HG03175 (cell line): Measurements from ENCODE around the gene TNKS1BP1.

ENCODE experiments used
- ATAC-seq: cut with Tn5 transposase; IDR thresholded peaks from one replicate; pipeline ENCODE4 v1.9.1; 2021; ENCODE audit warnings: mild to moderate bottlenecking, moderate library complexity; ENCODE audit not compliant: unreplicated experiment

TNKS1BP1 gene

DNA sequence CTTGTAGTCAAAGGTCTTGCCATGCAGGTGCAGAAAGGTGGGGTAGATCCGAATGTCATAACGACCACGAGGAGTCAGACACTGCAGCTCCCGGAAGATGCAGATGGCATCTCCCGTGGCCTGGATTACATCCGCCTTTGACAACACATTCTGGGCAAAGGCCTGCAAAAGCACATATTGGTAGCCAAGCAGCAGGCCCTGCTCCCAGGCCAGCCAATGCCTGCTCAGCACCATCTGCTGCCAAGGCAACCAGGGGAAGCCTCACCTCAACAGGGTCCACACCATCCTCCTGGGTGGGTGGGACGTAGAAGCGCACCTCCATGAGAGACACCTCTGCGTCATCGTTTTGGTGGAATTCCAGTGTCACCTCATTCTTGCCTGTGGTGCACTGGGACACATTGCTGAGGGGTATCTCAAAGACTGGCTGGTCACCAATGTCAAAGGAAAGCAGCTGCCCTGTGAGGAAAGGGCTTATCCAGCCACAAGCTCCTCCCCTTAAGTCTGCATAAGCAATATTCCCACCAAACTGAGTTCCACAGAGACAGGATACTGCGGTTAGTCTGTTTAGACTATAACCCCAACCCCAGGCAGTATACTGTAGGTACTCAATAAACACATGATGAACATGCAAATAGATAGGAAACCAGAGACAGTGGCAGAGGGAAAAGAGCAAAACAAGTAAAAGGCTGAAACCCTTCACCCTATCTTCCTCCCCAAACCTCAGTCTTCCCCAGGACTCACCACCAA lies 8.1 kb upstream of the TNKS1BP1 start:
- no peak for ATAC-seq

DNA sequence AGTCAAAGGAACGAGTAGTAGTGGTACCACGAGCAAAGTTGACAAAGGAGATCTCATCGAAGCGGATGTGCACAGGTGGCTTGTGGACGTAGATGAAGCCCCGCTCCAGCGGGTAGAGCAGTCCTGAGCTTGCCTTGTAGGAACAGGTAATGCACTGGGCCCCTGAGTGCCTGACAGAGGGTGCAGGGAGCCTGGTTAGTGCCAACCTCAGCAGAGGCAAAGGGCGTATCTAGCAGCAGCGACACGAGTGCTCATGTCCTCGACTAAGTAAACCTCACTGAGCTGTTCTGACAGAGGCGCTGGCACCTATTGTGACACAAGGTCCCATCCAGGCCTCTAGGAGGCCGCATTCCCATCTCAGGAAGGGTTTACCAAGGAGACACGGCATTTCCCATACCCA lies 7.0 kb upstream of the TNKS1BP1 start:
- no peak for ATAC-seq

DNA sequence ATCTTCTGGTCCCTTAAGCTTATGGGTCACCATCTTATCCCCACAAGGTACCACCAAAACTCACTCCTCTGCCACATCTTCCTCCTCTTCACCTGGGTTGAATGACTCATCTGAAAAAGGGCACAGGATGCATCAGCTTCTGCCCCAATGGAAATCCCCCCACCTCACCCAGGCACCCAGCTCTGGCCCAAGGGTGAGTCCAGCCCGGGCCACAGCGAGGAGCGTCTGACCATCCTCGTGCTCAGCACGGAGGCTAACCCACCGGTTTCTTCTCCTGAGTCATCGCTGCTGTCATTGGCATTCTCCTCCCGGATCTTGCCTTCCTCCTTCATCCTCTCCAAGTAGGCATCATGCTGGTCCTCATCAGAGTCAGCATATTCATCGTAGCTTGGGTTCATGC lies 5.3 kb upstream of the TNKS1BP1 start:
- no peak for ATAC-seq

DNA sequence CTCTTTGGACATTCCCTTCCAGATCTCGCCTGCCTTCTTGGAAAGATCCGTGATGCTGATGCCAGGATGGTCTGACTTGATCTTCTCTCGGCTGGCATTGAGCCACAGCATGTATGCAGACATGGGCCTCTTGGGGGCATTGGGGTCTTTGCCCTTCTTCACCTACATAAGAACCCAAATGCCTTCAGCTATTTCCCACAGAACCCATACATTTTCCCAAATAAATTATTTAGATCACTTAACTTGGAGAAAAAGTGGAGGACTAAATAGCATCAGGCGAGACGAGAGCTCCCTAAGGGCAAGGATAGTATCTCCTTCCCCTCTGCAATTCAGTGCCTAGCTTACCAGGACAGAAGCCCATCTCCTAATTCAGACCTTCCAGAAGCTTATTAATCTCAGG lies 3.0 kb upstream of the TNKS1BP1 start:
- no peak for ATAC-seq

DNA sequence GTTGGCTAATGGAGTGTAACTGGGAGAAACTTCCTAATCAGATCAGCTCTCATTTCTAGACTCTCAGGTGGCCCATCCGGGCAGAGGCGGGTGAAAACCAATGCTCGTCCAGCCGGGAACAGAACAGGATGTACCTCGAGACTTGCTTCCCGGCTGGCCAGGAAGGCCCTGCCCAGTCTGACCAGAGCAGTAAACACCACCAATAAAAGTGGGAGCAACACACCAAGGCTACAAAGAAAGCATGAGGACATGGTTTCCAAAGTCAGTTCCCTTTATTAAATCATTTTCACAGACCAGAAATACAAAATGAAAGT lies 940 bp upstream of the TNKS1BP1 start:
- ATAC-seq, result no peak

DNA sequence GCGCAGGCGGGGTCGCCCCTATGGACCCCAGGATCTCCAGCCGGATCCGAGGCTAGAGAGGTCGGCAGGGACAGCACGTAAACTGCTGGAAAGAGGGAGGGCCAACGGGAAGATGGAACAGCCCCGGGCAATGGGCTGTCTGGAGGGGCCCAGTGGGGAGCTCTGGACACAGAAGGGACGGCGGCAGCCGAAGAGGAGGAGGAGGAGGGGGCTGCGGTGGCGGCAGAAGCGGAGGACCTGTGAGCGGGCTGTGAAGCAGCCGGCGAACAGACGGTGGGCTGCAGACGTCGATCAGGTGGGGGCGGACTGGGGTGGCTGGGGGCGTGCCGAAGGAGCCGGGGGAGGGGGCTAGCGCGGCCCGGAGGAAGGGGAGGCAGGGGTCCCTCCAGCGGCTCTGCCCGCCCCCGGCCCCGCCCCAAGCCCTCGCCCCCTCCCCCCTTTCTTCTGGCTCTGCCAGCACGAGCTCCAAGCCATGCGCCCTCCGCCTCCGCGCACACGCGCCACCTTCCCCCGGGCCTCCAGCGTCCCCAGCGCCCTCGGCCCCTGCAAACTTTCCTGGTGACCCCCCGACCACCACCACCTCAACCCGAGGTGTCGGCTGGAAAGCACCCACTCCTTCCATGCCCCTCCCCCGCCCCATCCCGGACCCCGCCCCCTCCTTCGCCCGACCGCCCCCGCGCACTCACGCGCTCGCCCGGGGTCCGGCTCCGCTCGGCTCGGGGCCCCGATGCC lies 432 bp downstream of the TNKS1BP1 start:
- ATAC-seq, result peak; percentile 13

DNA sequence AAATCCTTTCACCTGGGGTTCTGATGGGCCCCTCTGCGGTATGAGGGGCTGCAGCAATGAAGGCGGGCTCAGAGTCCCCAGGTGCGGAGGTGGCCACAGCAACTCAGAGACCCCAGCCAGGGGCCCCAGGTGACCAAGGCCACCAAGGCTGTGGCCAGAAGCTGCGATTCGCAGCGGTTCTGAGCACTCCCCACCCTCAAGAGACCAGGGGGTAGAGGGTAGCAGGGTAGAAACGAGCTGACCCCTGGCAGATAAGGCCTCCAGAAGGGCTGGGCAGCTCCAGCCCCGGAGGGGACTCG lies 948 bp downstream of the TNKS1BP1 start:
- no peak for ATAC-seq

DNA sequence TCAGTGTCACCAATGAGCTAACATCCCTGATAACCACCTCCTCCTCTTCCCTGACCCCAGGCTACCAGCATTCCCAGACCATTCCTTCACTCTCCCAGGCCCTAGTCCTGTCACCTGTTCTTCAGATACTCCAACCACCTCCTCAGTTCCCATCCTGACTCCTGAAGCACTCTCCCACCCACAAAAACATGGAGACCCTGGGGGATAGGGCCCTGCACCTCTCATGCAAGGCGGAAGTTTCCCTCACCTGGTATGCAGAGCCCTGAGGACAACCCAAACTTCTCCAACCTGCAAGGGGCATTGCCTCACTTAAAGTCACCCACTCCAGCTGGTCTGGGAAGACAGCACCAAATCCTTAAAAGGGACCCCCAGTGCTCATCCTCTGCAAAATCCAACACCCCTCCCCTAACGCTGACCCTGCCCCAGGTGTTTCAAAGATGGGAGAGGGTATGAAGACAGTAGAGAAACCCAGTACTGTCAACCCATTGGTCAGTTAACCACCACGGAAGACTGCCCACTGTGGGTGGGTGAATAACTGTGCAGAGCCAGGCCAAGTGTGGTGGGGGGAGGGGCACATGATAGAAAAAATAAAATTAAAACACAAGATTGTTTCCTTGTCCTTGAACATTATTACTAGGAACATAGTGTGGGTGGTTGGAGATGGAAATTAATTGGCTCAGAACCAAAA lies 1.4 kb downstream of the TNKS1BP1 start:
- no peak for ATAC-seq

DNA sequence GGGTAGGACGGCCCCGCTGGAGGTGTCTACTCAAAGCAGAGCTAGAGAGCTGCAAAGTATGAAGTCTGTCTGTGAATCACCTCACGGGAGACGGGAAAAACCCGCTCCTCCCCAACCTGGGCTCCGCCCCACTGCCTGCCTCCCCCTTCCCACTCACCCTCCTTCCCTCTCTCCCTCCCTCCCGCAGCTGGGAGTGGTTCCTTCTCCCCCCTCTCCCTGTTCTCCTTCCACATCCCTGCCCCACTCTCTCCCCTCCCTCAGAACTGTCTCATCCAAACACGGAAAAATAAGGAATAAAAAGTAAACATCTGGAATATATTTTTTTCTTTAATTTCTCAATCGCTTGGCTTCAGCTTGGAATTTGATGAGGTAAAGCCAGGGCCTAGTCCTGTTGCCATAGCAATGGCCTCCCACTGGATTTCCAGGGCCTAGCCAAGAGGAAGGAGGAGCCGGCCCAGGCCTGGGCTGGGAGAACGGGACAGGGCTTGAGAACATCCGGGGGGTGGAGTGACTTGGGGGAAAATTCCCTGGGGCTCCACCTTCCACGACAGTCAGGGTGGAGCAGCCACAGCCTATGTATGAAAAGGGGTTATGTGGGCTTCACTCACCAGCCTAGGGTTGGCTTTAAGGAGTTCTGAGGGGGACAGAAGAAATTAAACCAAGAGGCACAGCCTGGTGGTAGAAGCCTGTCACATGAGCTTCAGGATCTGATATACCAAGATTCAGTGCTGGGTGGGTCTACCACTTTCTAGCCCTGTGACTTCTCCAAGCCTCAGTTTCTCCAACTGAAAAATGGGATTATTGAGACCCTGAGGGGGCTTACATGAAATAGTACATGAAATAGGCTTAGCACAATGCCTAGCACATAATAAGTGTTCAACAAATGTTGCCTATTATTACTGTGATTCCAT lies 2.2 kb downstream of the TNKS1BP1 start:
- no peak for ATAC-seq

DNA sequence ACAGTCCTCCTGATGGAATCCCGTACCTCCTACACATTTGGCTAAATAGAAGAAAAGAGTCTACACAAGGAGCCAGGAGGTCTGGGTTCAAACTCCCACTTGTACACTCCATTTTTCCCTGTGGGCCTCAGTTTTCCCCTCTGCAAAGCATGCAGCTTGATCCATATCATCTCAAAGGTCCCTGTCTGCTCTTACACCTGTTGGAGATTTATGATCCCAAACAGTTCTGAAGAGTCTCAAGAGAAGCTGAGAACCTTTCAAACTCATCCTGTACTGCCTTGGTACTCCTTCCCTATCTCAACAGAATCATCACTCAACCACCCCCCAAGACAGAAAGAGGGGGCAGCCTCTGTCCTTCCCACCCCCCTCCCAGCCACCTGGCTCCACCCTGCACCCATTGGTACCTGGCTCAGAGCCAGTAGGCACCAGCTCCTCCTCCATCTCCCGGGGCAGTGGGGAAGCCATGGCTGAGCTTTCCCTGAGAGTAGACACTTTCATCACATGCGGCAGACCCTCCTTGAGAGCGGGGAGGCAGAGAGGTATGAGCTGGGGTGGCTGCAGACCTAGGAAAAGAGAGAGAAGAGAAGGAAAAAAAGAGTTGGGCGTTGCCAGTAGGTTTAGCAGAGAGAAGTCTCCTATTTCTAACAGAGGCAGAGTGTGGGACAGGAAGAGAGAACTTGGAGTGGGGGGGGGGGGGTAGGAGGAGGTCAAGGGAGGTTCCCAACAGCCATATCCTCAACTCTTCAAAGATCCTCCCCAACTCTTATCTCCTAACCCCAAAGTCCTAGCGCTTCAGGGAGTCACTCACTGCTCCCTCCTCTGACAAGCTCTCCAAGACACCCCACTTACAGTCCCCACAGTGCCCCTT lies 3.1 kb downstream of the TNKS1BP1 start:
- ATAC-seq, result no peak

DNA sequence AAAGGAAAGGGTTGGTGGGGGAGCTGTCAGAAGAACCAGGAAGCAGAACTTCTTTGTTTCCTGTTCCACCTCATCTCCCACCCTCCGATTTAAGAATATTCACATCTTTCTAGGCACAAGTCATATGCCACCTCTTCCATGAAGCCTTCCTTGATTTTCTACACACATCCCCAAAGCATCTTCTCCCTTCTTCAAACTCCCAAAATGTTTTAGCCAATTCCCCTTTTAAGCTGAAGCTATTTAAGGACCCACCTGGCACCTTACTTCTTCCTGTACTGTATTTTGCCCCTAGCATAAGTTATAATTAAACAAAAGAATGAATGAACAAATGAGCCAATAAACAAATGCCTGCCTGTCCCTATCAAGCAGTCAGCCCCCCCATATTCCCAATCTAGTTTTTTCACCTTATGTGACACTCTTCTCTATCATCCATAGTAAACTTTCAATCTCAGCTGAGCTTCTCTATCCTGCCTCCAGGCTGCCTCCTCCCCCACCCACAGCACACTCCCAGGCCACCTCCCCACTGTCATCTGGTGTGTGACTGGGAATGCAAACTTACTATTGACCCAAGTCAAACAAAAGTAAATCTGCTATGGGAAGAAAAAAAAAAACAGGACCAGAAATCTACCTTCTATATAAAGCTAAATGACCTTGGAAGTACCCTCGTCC lies 3.9 kb downstream of the TNKS1BP1 start:
- ATAC-seq, result no peak

DNA sequence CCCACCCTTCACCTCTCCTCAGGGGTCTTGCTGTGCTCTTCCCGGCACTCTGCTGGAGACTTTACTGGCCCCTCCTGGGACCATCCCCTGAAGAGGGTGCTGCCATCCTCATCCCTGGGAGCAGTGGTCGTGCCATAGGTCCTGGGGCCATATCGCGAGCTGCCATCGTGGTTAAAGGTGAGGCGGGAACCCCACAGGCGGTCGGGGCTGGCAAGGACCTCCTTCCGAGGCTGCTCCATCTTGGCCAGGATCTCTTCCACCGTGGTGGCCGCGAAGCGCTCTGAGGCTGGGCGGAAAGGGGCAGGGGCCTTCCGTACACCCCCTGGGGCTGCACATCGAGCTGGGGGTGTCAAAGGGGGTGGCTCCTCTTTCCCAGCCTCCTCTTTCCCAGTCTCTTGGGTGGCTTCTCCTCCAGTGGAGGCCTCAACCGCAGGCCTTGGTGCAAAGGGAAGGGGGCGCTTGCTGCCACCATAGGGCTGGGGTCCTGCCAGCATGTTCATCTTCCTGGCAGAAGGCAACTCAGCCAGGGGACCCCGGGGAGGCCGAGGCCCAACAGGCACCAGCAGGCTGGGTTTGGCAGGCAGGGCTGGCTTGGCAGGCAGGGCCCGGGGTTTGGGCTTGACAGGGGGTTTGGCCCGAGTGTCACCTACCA lies 4.6 kb downstream of the TNKS1BP1 start:
- ATAC-seq, result no peak

DNA sequence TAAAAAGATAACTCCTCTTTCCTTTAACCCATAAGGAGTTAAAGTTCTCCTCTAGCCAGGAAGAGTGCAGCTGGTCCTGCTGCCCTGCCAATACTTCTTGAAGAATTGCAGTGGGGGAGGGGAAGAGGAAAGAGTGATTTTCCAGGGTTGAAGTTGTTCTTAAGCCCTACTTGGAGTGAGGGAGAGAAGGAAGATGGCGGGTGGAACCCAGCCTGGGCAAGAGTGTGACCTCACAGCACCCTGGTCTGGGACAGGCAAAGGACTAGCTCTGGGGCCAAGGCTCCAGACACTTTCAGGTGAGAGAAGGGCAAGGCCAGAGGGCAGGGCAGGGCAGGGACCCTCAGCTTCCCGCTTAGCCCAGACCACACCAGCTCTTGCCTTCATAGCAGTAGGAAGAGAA lies 6.6 kb downstream of the TNKS1BP1 start:
- ATAC-seq, result no peak

DNA sequence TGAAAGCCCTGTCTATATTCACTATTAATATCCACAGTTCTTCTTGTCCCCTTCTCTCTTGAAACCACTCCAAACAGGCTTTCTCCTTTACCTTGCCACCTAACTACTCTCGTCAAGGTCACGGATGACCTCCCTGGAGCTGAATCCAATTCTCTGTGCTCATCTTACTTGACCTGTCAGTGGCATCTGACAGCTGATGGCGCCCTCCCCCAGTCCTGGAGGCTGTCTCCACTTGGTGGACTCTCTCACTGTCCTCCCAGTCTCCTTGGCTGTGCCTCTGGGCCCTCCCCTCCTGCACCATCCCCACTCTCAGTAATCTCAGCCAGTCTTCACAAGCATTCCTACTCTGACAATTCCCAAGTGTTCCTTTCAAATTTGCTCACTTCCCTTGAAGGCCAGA lies 8.7 kb downstream of the TNKS1BP1 start:
- no peak for ATAC-seq

DNA sequence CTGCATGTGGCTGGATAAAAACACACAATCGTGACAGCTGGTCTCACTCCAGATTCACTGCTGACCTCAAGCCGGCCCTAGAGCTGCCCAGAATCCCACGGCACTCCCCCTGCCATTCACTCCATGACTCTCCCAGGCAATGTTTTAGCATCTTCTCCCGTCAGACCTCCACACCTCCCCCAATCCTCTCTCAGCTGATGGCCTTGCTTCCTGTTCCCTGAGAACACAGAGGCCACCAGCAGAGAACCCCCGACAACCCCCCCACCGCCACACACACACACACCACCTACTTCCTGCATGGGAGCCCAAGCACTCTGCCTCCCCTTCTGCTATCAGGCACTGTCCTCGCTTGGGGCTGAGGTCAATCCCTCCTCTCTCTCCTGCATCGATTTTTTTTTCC lies 9.3 kb downstream of the TNKS1BP1 start:
- ATAC-seq, result no peak

DNA sequence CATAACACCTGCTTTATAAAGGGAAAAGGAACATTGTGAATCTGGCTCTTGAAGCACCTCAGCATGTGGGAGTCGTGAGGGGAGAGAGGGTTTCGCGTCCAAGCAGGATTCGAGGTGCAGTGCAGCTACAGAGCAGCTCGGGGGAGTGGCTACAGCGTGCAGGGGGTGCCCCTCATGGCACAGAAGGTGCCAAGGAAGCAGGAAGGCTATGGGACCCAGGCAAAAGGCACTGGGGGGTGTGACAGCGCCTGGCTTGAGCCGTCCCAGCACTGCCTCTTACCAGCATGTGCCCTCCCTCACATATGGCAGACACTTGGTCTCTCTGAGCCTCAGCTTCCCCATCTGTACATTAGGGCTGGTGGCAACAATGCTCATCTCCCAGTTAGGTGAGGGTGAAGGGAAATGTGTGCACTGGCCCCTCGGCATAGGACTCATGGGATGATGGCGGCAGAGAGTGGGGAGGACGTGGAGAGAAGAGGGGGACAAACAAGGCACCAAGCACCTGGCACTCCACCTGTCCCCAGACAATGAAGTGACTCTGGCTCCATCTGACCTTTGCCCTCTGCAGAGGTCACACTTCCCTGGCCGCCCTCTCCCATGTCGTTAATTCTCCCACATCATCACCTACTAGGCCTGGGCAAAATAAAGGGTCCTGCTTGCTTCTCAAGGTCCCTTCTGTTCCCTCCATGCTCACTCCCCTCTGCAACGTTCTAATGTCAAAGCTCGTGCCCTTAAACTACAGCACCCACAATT lies 10.4 kb downstream of the TNKS1BP1 start:
- no peak for ATAC-seq

DNA sequence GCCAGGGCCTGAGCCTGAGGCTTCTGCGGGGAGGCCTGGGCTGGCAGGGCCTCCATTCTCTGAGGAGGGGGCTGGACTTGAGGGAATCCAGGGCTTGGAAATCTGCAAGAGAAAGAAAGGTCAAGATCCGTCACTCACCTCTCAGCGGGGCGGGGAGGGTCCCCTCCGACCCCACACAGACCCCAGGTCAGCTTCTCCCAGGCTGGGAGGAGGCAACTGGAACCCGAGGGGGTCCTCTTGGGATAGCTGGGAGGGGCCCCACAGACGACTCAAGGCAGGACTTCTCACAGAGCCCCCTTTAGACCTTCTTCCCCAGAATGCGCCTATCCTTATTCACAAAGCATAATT lies 11.0 kb downstream of the TNKS1BP1 start:
- no peak for ATAC-seq

DNA sequence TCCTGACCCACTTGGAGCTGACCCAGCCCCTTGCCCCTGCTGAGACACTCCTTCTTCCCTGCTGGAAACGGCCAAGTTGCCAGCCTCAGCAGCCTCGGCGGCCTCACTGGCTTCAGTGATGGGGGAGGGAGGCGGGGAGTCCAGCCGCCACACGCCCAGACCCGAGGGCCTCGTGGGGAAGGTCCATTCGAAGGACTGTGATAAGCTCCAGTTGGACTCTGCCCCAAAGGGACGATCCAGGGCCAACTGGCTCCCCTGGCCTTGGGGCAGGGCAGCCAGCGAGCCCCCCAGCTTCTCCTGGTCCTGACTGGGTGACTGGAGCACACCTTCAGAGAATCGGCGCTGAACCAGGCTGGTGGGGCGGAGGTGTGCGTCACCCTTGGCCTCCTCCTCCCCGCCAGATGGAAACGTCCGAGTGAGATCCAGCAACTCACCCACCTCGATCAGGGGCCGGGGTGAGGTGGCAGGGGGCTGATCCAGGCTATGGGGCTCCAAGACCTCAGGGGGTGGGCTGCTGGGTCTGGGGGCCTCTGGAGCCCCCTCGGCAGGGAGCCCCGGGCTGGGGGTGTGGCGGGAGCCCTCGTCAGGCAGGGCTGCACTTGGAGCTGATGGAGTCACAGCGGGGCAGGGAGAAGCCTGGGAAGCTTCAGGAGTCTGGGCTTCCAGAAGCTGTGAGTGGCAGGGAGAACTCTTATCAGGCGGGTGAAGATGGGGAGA lies 11.5 kb downstream of the TNKS1BP1 start:
- no peak for ATAC-seq
